GM19193 (cell line): ENCODE measurements around the gene PLXNA1.

Experiments
- POLR2A ChIP-seq: IDR thresholded peaks from 4 replicates; pipeline ENCODE4 v1.6.1; 2011; ENCODE audit not compliant: insufficient read depth, insufficient read length; ENCODE audit errors: extremely low read depth

PLXNA1 gene

DNA sequence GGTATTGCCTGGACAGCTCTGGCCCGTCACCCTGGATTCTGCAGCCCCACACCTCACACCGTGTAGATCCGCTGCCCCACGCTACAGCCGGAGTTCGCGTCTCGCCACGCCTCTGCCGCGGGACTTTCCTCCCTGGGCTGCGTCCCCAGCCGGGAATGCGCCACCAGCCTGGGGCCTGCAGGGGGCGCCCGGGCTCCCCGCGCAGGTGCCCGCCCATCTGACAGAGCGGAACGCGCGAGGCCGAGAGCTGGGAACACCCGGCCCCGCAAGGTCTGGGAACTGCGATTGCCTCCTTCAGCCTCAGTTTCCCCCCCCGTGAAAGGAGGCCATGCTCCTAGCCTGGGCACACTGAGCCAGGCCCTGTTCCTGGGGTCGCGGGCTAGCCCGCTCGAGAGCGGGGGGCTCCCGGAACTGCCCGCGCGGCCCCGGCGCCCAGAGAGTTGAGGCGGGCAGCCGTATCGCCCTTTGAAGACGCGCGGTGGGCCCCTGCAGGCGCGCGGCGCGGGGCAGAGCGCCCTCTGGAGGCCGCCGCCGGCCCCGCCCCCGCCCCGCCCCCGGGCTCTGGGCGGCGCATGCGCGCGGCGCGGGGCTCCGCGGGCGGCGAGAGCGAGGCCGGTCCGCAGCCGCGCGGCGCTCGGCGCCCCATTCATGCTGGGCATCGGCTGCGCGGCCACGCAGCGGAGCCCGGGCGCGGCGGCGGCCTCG is at the start of gene PLXNA1:
TSS of gene PLXNA1 (plus strand) at position 645 of the 705 bp plus-strand sequence. CDS start 5,479 bp downstream, outside the sequence.
- TF ChIP-seq POLR2A: peak; percentile 11

DNA sequence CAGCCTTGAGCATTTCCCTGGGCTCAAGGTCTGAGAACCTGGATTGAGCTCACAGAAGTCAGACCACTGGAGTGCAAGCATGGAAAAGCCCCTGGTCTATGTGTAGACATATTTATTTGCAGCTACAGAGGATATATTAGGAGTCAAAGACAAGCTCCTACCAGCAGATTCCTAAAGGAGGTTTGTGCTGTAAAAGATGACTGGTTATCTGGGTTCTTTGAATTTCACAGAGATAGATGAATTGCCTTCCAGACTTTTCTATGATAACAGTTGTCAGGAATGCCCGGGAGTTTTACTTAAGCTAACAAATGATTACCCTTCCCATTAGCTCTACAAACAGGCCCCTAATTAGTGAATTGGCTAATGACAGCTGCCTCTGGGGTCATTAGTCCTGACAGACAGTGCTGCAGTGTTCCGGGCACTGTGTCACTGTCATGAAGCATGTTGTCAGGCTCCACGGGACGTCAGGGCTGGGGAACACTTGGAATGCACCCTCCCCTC is 48.8 kb upstream of the PLXNA1 start:
- no peak for TF ChIP-seq POLR2A

DNA sequence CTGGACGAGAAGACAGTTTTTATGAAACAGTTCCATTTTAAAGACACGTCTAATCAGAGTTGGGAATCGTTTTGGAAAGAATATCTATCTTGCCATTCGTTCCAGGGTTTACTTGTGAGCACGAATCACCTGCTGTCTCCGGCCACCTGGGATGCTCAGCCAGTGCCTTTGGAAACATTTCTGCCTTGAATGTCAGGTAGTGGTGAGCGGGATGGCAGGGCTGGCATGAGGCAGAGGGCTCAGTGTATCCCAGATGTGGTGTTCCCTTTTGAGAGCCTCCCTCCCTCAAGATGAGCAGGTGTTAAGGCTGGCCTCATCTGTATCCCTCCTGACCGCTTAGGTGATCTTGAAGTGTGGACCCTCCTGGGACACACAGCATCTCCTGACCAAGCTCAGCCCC is 47.9 kb upstream of the PLXNA1 start:
- TF ChIP-seq POLR2A: no peak

DNA sequence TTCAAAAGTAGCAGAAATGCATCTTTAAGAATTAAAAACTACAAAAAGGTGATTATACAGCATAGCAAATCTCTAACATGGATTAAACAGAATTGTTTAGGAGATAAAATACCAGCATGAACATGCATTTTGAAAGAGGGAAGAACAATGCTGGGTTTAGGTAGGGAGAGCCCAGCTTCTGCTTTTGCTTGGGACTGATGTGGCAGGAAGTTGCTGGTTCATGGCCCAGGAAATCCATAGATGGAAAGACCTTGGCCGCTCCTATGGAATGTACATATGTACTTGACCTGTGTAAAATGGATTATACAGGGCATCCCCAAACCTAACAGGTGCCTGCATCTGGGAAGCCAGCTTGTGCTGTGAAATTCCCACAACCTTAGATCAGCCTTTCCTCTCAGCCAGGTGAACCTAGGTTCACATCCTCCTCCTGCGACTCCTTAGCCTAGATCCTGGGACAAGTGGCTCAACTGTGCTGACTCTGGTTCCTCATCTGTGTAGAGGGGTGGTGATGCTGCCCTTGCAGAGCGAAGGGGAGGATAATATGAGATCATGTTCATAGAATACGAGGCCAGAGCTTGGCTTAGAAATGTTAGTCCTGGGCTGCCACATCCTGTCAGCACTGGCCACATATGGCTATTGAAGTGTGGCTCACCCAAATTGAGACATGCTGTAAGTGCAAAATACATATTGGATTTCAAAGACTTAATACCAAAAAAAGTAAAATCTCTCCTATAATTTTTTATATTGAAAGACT is 47.0 kb upstream of the PLXNA1 start:
- TF ChIP-seq POLR2A: no peak

DNA sequence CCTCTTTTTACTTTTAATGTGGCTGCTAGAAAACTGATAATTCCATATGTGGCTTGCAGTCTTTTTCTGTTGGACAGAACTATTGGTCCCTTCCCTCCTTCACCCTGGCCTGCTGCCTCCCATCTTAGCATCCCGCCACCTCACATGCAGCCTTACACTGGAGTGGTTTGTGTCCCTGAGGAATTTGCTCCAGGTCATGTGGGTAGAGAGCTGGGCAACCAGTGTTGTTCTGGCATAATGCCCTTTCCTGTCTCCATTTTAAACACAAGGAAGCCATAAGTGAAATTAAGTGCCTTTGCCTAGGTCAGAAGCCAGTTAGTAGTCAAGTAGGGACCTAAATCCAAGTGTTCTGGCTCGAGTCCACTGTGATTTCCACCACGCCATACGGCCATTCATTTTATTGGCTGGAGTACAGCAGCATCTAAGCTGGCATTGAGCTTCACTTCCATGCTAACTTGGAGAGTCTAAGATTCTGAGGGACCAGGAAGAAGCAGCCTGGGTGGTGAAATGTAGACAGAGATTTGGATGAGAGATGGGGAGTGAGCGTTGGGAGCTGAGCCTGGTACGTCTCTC is 46.0 kb upstream of the PLXNA1 start:
- no peak for TF ChIP-seq POLR2A

DNA sequence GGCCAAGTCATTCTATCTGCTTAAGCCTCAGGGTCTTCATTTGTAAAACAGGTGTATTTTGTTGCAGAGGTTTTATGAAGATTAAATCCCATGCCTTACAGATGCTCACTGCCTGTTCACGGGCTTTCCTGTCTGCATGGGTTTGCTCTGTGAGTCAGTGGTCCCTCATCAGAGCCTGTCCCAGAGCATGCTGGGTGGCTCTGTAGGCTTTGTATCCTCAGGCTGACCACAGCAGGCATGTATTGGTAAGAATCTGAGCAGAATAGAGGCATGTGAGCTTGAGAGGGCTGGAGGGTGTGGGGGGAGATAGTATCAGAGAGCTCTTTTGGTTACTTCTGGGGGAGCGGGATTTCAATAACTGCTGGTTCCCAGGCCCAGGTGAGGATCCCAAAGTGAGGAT is 45.4 kb upstream of the PLXNA1 start:
- no peak for TF ChIP-seq POLR2A

DNA sequence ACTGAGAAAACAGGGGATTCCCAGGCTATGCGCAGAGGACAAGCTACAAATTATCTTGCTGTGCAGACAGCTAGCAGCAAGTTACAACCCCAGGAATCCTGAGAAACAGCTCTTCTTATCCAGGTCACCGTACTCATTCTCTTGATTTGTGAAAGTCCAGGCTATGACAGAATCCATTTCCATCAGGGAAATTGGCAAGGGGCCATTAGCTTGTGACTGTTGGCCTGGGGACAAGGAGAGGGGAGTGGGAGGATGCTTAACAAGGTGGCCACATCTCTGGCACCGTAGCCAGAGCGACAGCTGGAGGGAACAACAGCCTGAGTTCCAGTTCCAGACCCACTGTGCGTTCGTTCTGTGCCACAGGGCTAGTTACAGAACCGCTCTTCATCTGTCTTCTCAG is 44.9 kb upstream of the PLXNA1 start:
- no peak for TF ChIP-seq POLR2A

DNA sequence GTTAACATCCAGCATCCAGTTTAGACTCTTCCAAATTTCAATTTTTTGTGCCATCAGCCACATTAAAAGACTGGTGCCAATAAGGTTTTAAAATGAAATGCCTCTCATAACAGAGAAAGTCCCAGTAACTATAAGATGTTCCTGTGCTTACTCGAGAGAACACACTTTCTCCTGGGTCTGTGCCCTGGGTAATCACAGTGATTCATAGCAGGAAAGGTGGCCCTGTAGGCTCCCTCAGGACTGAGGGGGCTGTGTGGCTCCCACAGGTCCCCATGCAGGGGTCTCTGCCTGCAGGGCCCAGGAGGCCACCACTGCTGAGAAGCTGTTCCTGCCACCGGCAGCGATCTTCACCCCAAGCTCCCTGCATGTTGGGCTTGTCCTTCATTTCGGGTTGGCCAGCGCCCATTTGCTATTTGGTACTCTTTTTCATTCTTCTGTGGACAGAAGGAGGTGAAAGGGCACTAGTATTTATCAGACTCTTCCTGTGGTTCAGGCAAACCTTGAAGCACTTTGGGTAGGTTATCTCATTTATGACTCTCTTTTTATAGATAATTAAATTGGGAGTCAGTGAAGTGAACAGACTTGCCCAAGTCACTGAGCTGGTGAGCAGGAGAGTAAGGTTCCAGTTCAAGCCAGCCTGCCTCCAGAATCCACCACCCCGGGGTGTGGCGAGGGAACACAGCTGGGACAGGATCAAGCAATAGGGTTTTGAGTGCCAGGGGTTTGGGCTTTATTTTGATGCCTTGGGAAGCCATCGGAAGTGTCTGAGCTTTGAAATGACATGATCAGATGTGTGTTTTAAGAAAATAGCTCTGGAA is 44.2 kb upstream of the PLXNA1 start:
- no peak for TF ChIP-seq POLR2A

DNA sequence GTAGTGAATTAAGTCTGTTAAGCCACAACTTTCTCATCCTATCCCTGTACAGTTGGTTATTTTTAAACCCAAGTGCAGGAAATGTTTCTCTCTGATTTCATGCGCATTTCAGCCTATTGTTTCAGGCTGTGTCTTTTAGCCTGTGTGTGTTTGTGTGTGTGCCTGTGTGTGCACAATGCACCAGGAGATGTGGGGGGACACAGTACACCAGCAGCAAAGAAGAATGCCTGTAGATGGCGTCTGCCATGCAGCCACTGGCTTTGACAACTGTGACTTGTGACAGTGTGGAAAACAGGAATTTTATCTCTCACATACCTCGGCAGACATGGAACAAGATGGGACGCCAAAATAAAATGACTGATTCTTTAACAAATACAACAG is 43.6 kb upstream of the PLXNA1 start:
- TF ChIP-seq POLR2A: no peak

DNA sequence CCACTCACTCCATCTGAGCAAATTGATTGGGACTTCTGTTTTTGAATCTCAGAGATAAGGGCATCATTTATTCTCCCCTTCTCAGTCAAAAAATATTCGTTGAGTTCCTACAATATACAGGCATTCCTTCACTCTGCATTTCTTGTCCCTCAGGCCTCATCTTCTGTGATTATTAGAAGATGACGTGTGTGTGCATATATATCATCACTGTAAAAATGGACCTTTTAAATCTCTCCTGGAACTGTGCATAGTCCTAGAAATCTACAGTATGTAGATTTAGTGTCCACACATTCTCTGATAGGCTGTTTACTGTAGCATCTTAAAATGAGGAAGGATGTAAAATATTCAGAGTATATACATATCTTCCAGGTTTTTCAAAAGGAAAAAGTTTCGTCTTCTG is 43.2 kb upstream of the PLXNA1 start:
- no peak for TF ChIP-seq POLR2A

DNA sequence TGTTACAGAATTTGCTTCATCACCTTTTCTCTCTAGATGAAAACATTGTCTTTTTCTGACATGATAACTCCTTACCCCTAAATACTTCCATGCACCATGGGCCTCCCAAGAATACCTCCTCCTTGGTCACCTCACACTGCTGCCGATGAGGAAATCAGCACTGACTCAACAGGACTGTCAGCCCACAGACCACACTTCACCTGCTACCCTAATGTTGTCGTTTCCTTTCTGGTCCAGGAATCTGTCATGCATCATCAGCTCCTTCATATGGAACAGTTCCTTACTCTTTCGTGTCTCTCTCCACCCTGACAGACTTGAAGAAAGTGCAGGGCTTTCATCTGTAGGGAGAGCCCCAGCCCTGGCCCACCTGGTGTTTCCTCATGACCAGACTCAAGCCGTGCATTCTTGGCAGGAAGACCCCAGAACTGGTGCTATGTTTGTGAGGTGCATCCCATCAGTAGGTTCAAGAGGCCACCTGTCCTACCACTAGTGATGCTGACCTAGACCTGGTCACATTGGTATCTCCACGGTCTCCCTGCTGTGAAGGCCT is 41.1 kb upstream of the PLXNA1 start:
- no peak for TF ChIP-seq POLR2A

DNA sequence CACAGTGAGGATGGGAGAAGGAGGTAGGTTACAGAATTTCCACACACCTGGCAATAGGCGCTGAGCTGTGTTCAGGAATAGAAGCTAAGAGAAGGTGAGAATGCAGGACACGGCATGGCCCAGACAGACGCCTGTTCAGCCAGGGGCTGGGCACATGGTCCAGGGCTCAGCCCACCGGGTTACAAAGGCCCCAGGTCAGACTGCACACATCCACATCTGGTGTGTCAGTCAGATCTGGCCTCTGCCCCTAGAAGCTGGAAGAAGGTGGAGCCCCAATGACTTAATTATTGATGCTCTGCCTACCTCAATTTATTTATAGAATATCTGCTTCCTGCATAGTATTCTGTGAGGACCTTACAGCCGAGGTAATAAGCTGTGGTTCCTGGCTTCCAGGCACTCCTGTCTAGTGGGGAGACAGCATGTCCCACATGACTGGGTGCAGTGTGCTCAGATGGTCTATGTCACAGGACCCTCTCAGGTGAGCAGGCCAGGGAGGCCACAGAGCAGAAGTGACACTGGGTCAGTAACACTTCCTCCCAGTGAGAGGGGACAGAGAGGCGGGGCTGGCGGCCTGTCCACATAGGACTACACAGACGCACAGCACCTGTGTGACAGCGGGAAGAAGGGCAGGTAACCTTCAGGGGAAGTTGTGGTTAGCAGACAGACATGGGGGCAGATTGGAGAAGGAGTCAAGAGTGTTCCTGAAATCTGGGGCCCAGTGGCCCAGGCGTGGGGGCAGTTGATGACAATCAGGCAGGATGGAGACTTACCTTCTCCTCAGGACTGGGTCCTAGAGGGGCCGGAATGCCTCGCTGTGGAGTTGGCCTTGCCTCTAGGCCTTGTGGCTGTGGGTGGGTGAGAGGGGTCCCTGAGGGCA is 38.6 kb upstream of the PLXNA1 start:
- TF ChIP-seq POLR2A: no peak

DNA sequence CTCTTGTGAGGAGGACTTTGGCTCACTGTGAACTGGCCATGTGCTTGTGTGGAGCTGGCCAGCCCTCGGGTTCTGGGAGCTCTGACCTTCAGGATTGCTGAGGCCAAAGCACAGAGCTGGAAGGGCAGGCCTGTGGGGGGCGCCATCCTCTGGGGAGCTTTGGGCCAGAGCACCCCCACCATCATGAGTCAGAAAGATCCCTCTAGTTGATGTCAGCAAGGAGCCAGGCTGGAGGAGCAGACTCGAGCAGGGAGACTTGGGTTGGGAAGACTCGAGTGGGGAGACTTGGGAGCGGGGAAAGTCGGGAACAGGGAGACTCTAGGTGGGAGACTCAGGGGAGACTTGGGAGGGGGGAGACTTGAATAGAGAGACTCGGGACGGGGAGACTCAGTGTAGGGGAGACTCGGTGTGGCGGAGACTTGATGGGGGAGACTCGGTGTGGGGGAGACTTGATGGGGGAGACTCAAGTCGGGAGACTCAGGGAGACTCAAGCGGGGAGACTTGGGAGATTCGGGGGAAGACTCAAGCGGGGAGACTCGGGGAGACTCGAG is 37.7 kb upstream of the PLXNA1 start:
- no peak for TF ChIP-seq POLR2A
